ENCODE data around the gene CRYAA. TPM values are rescaled to one million over a fixed set of nuclear protein-coding genes. Genes with fewer than 3 reads are reported as not detected.

Gene CRYAA
- total and polyA plus RNA-seq, 2 of the 8 experiments (the other 6 are each of a cell fraction or from before 2014, with no cell fraction given), result not detected

DNA sequence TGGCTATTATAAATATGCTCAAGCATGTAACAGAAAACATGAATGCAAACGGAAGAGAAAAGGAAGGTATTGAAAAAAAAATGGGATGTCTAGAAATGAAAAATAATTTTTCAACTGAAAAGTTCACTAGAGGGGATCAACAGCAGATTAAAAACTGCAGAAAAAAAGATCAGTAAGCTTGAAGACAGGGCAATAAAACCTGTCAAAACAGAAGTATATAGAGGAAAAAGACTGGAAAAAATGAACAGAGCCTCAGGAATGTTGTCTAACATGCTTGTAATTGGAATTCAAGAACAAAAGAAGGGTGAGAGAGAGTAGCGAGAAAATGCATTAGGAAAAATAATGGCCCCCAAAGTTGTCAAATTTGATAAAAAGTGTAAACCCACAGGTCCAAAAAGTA lies 29.6 kb downstream of the CRYAA start:
- Histone ChIP-seq H3K79me2 (ENCODE audit: control insufficient read depth in 1 of 2, insufficient read depth in 2 of 2, low read length in 2 of 2) (no peaks in the 10 kb centered on the region), H3K79me1 (ENCODE audit: low read depth, low read length) (no peaks in the 10 kb centered on the region), H3K9ac (replicated peaks in 1 of 4; ENCODE audit: extremely low read depth in 1 of 4, low read depth in 3 of 4, low read length in 3 of 4) (no peak overlapping the region), H3K23ac (ENCODE audit: insufficient read length) (no peak overlapping the region), H2AFZ (ENCODE audit: low read length) (no peak overlapping the region), H3K27ac (ENCODE audit: low read depth, low read length) (no peak overlapping the region), H4K91ac (replicated peaks; ENCODE audit: insufficient read length, low read length) (no peak overlapping the region), H4K5ac (ENCODE audit: insufficient read length, low read depth, low read length) (no peak overlapping the region), H3K4me1 (replicated peaks in 1 of 4; ENCODE audit: control insufficient read depth in 3 of 4, insufficient read depth in 4 of 4, low read length in 3 of 4) (peaks cover 0 to 5% (median 0%) of the 10 kb centered on the region in 4 experiments; a peak in 1 of 7 replicates), H2BK12ac (ENCODE audit: low read depth, low read length) (no peak overlapping the region), H3K4me2 (ENCODE audit: insufficient read depth in 1 of 2, low read depth in 2 of 2, low read length in 2 of 2) (no peak overlapping the region), H3K27me3 (replicated peaks in 1 of 4; ENCODE audit: control insufficient read depth in 3 of 4, extremely low read depth in 1 of 4, insufficient read depth in 3 of 4, low read length in 3 of 4) (no peaks in the 10 kb centered on the region), H3K18ac (ENCODE audit: extremely low read depth, low read length) (no peak overlapping the region), H2AK5ac (ENCODE audit: low read depth, low read length) (no peak overlapping the region), H3K14ac (ENCODE audit: insufficient read length) (no peak overlapping the region), H3K23me2 (ENCODE audit: low read depth, low read length) (no peaks in the 10 kb centered on the region), H3K4ac (replicated peaks; ENCODE audit: insufficient read length, low read depth, low read length) (no peak overlapping the region), H3K9me3 (ENCODE audit: insufficient read depth in 2 of 2, low read depth in 1 of 2, low read length in 1 of 2) (peaks cover 2 to 4% of the 10 kb centered on the region in 2 experiments; a peak in 1 of 4 replicates), H3K36me3 (ENCODE audit: control insufficient read depth in 2 of 4, insufficient read depth in 4 of 4, low read length in 3 of 4) (no peaks in the 10 kb centered on the region), H2BK15ac (ENCODE audit: low read length) (no peak overlapping the region), H2BK5ac (ENCODE audit: low read depth, low read length) (no peak overlapping the region), H4K20me1 (replicated peaks in 1 of 2; ENCODE audit: control insufficient read depth in 1 of 2, insufficient read depth in 2 of 2, low read length in 2 of 2) (no peaks in the 10 kb centered on the region), H3K4me3 (ENCODE audit: extremely low read depth in 1 of 4, insufficient read depth in 2 of 4, low read depth in 3 of 4, low read length in 4 of 4) (no peak overlapping the region), H2BK120ac (replicated peaks; ENCODE audit: low read depth, low read length) (no peak overlapping the region), H4K8ac (ENCODE audit: extremely low read depth, insufficient read depth, low read length) (no peak overlapping the region), H3K56ac (replicated peaks; ENCODE audit: insufficient read length, low read depth, low read length) (no peak overlapping the region), H2BK20ac (ENCODE audit: low read length) (no peak overlapping the region)
- FAIRE-seq (no peak), DNase-seq (ENCODE audit: low read depth in 1 of 2, low spot score in 2 of 2) (no peak)
- WGBS, 2 experiments (ENCODE audit: extremely low coverage in 1 of 2, insufficient coverage in 1 of 2, insufficient read length in 1 of 2, insufficient replicate concordance in 2 of 2, low coverage in 1 of 2, low lambda C conversion rate in 2 of 2, missing lambda C conversion rate in 1 of 2), result 88% methylated on average over 2 of the region's 2 CpGs; no CpG with 5 or more reads in 1 of the 2 experiments
- ChIA-PET CTCF (ENCODE audit: partially characterized antibody) (interaction anchor here (0.7 kb wide), 2 partner anchors 145 to 510 kb away, joined by 3 read pairs; no protein-coding TSS in a partner anchor), POLR2A (ENCODE audit: partially characterized antibody) (no interaction called here)
- TF ChIP-seq CEBPB (IDR thresholded peaks at IDR 0.05; ENCODE audit: low read depth, low read length) (no peak), KDM5A (IDR thresholded peaks at IDR 0.05; ENCODE audit: low read length) (no peak), CHD1 (IDR thresholded peaks at IDR 0.05; ENCODE audit: low read depth, low read length) (no peak), GABPA (IDR thresholded peaks at IDR 0.05; ENCODE audit: borderline replicate concordance, insufficient read depth, low read length) (no peak), TBP (IDR thresholded peaks at IDR 0.05; ENCODE audit: low read depth, low read length) (no peak), USF2 (IDR thresholded peaks at IDR 0.05; ENCODE audit: low read length) (no peak), ATF2 (IDR thresholded peaks at IDR 0.05; ENCODE audit: low read length) (no peak), NRF1 (IDR thresholded peaks at IDR 0.05; ENCODE audit: low read depth, low read length) (no peak), ZNF274 (IDR thresholded peaks at IDR 0.05; ENCODE audit: borderline replicate concordance, extremely low read depth, low read length) (no peak), HDAC2 (IDR thresholded peaks at IDR 0.05; ENCODE audit: borderline replicate concordance in 1 of 2, low read depth in 2 of 2, low read length in 2 of 2) (no peak)
